ENCODE measurements around the gene LTA.
A peak's percentile ranks its signal among the peaks of the same experiment; 100 is the strongest.
"Not testable (repeated sequence)": the region's sequence is repeated elsewhere in the genome, so short reads cannot be mapped to it uniquely, and the experiment has no call there.

The LTA gene

DNA sequence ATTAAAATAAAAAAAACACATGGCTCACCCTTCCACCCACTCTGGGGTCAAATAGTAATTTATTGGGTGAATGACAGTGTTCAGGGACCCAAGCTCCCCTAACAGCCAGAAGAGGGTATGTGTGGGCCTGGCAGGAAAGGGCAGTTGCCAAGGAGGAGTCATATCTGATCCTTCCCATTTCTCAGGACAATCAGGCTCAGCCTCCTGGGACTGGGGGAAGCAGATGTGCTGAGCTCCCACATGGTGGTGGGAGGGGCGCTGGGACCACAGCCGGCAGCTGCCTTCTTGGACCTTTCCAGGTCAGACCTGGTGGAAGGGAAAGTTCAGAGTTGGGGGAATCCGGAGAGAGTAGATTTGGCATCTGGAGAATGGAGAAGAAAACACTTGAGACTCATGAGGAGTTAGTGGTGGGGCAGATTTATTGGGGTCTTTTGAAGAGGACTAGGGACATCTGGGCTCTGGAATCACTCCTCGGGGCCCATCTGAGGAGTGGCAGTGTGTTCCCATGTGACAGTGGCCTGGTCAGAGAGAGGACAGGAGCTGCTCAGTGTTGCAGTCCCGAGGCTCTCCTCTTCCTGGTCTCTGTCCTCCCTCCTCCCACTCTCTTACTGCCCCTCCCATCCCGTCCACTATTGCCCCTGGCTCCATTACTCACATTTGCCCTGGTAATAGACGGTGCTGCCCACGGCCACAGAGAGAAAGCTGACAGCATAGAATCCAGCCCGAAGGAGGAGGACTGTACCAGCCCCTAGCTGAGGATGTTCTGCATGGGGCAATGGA, 17.0 kb downstream of the LTA start:
- DNase-seq, result no peak

DNA sequence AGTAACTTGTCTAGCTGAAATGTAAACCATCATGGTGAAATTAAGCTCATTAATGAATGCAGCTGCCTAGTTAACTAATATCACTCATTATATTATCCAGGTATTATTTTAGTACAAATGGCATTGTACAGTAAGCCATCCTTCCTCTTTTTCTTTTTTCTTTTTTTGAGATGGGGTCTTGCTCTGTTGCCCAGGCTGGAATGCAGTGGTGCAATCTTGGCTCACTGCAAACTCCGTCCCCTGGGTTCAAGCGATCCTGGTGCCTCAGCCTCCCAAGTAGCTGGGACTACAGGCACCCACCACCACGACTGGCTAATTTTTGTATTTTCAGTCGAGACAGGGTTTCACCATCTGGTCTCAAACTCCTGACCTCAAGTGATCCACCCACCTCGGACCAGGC, 18.6 kb downstream of the LTA start:
- DNase-seq, result not testable (repeated sequence)

DNA sequence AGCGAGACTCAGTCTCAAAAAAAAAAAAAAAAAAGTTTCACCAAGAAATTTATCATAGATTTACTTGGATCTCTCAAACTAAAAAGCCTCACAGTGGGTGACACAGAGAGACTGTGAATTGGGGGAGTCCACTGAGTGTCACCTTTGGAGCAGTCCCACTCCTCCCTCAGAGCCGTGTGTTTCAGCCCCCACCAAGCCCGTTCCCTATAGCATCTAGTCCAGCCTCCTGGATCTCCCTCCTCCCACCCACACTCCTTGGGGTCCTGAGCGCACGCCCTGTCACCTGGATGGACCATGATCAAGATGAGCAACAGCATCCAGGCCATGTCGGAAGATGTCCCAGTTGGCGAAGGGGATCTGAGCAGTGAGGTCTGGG, 20.3 kb downstream of the LTA start:
- no peak for DNase-seq

DNA sequence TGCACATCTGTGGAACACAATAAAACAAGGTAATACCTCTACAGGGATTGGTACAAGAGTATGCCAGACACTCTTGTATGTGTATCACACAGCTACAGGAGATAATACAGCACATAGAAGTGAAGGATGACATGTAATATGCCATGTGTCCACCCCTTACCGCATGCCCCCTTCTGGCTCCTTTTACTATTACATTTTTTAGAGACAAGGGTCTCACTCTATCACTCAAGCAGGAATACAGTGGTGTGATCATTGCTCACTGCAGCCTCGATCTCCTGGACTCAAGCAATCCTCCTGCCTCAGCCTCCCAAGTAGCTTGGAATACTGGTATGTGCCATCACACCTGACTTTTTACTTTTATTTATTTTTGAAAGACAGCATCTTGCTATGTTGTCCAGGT, 24.9 kb downstream of the LTA start:
- DNase-seq, result peak; percentile 79

DNA sequence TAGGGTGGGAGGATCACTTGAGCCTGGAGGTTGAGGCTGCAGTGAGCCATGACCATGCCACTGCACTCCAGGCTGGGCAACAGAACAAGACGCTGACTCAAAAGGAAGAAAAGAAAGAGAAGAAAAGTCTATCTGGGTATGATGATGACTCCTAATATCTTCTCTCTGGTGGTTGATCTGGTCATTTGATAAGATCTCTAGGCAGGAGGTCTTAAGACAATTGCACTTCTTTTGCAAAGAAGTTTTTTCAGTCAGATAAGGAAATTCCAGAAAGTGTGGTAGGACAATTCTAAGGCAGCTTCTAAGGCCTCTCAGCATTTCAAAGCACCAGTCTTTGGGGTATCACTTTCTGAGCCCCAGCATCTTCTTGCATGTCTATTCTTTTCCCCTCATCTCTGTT, 35.2 kb downstream of the LTA start:
- peak; percentile 32 for DNase-seq

DNA sequence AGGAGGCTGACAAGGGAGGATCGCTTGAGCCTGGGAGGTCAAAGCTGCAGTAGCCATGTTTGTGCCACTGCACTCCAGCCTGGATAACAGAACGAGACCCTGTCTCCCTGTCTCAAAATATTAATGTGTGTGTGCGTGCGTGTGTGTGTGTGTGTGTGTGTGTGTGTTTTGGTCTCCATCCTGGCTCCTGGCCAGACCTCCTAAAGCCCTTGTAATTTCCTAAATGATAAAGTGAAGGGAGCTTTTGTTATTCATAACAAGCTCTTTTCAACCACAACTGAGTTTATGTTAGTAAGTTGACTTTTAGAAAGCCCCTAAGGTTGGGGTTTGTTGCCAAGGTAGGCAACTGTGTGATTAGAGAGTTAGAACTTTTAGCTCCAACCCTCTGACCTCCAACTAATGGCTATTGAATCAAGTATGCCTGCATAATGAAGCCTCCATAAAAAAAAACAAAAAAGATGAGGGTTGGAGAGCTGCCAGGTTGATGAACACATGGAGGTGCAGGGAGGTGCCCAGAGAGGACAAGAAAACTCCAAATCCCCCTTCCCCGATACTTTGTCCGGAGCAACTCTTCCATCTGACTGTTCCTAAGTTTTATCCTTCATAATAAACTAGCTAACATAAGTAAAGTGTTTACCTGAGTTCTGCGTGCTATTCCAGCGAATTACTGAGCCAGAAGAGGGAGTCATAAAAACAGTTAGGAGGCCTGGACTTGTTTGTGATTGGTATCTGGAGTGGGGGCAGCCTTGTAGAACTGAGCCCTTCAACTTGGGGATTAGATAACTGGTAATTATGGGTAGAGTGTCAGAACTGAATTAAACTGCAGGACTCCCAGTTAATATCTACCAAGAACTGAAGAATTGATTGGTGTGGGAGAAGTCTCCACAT, 37.7 kb downstream of the LTA start:
- no peak for DNase-seq

DNA sequence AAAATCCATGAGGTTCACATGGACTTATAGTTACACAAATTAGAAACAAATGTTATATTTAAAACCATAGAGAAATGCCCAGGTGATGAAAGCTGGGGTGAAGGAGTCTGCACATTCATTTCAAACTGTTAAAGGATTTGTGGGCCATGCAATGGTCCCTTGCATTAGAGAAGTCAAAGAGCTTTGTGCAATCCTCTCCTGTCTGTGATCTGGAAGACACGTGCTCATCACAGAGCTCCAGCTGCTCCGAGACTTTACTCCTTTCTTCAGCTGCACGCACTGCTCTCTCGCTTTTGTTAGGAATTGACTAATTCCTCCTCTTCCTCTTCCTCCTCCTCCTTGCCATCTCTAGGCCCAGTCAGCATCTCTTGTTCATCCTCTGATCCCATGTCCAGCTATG, 38.9 kb downstream of the LTA start:
- DNase-seq, result no peak

DNA sequence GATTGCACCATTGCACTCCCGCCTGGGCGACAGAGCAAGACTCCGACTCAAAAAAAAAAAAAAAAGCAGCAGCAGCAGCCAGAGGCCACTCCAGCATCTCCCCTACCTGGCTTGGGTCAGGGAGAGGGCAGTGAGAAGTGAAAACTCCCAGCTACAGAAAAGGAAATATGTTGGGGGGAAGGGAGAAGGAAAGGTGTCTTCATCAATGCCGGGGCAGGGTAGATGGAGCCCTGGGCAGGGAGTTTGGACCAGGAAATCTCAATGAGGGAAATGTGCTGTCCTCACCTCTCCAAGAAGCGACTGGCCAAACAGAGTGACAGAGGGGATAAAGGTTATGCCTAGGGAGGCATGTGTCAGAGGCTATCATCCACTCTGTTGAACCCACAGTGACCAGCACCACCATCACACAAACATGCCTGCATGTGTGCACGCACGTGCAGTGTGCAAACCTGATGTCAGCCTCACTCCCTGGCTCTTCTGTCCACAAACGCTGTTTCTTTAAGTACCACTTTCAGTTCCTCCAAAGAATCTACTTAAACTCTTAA, 42.1 kb downstream of the LTA start:
- no peak for DNase-seq

DNA sequence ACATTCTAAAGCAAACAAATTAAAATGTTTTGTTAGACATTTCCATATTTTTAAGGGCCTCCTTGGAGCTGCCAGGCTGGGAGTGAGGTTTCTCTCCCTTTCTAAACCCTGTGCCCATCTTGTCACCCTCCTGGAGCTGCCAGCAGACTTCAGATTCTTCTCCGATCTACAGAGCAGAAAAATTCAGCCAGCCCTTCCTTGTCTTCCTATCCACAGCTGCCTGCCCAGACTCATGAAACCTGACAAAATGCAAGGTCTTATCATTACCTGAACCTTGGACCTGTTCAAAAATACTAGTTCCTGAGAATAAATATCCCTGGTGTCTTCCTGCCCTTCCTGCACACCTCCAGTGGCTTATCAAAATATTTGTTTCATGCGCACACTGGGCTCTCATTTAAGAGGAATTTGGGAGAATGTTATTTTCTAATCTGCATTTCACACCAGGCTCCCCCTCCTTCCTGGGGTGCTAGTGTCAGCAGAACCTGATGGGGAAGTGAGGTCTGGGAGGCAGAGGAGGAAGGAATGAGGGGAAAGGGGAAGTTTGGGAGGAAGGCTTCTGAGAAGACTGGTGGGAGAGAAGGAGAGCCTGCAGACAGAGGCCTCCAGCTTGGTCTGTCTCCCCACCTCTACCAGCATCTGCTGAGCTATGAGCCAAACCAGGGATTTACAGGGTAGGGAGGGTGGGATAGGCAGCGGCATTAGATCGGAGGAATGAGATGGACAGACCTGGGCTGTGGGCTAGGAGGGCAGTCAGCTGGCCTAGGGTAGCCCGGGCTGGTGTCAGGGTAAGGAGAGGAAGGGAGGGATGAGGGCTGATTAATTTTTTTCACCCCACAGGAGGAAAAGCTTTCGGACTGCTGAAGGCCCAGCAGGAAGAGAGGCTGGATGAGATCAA, 42.8 kb downstream of the LTA start, which contains the start of gene AIF1:
Gene AIF1, plus strand, starts transcription at position 551 of the 895 bp plus-strand sequence. Its CDS starts 96 bp downstream, at position 647.
- DNase-seq, result no peak

DNA sequence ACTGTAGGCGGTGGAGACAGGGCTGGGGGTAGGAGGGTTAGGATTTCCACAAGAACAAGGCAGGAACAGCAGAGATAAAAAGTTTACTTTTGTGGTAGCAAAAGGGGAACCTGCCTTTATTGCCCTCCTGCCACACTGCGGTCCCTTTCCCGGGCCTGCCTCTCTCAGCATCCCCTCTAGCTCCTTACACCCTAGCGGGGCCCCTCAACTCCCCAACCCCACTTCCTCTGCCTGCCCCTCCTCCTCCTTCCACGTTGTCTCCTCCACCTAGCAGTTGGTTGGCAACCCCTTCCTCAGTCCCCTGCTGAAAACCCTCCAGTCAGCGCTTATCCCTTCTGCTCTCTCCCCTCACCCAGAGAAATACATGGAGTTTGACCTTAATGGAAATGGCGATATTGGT, 43.7 kb downstream of the LTA start:
- peak; percentile 44 for DNase-seq

DNA sequence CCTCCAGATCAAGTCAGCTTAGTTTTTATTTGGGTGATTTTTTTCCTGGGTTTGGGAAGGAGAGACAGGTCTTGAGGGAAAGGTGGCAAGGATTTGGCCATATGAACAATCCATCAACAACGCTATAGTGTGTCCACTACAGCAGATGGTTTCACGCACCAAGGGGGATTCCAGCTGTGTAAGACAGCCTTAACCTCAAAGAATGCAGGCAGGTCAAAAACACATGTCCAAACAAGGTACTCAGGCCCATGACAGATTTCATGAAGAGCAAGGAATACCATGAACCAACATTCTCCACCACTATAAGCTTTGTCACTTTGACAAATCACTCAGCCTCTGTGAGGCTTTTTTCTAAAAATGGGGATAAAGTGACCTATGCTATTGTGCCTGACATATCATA, 44.9 kb downstream of the LTA start:
- no peak for DNase-seq

DNA sequence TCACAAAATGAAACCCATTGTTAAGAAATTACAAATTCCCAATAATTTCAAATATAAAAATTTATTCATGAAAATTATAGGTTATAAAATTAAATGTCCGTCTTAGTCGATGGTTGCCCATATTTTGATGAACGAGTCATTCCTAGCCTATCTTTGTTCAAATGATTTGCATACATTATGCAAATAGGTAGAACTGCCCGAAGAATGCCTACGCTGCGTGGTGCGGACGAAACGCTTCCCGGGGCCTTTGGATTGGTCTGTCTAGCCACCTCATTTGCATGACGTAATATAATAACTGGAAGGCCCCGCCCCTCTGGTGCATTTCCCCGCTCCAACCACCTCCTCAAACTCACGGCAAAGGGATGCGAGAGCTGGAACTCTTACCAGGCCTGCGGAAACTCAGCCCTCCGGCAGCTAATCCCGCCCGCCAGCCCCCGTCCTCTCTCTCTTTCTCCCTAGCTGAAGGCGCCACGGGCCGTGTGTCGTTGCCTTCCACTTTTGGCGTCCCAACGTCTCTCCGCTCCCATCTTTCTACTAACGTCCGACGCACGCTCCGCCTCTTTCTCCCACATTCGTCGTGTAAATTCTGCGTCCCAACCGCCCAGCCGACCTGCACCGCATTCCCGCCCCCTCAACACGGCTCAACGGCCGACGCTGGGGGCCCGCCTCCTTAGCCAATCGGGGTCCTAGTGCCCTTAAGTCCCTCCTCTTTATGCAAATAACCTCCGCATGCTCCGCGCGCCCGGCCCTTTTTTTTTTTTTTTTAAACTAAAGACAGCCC, 47.9 kb downstream of the LTA start:
- peak; percentile 99 for DNase-seq

DNA sequence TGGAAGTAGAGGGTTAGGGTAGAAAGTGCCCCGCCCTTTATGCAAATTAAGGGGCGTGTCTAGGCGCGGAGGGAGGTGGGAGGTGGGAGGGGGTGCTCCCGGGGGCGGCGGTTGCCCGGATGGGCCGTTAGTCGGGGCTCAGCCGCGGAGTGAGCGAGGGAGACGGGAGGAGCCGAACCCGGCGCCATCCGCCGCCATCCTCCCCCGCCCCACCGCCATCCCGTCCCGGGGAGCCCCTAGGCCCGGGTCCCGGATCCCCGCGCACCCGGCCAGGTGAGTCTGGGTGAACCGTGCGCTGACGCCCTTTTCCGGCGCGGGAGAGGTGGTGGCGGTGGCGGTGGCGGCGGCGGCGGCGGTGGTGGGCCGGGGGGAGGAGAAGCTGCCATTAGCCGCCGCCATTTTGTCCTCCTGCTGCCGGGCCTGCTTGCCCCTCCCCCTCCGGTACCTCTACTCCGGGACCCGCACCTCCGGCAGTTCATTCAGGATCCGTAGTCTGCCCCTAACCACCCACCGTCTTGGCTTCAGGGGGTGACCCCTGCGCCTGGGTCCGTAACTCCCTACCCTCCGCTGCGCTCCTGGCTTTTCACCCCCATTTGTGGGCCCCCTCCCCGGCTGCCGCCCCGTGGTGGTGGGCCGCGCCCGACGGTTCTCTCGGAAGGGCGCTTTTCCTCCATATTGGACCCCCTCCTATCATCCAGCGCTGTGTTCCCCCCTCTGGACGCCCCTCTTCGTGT, 48.7 kb downstream of the LTA start, which contains the start of gene PRRC2A:
Gene PRRC2A, plus strand, starts transcription at position 130 of the 734 bp plus-strand sequence. CDS start 2,075 bp downstream, outside the sequence.
- DNase-seq, result peak; percentile 85

DNA sequence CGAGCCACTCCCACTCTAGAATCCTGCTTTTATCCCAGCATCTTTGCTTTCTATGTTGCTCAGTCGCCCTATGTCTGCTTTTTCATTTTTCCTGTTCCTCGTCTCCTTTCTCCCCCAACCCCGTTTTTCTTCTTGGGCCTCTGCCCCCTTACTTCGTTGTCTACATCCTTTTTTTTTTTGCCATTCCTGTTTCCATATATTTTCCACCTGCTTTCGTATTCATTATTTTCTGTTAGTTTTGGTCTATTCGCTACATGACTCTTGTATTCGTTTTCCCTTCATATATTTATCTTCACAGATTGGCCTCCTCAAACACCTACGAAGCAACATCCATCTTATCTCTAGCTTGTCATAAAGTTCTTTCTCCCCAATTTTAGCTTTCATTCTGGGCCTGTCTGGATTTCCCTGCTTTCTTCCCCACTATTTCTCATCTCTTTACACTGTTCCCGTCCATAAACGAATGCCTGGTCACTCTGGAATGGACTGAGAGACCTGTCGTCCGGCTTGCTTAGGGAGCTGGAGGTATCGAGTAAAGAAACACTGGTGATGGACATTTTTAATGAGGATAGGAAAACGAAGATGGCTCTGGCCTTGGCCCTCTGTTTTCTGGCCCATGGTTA, 49.3 kb downstream of the LTA start:
- no peak for DNase-seq

DNA sequence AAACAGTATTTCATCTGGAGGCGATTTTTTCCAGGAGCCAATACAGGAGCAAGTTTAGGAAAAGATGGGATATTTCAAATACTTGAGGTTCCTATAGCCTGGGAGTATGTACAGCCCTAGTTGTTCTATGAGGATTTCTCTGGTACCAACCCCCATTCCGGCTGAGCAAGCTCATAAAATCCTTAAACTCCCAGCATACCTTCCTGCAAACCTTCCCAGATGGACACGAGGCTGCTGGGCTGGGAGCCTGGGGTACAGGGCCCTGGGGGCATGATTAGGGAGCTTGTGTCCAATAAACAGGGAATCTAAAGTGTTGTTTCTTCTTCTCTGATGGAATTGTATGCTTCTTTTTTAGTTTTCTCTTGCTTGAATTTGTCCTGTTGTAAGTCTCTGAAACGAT, 49.9 kb downstream of the LTA start:
- no peak for DNase-seq

DNA sequence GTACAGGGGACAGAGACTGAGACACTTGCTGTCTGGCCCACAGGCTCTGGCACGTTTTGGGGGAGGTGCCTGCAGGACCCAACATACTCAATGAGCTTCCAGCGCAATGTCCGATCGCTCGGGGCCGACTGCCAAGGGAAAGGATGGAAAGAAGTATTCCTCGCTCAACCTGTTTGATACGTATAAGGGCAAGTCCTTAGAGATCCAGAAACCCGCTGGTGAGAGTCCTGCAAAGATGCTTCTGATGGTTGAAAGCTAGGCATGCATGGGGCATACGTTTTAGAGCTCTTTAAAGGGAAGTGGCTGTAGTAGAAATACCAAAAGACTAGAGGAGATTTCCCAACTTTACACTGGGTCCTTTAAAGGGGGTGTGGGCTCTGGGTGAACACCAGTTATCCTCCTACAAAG, 50.6 kb downstream of the LTA start:
- DNase-seq, result no peak
